ENCODE data around the gene BCL11A.

Gene BCL11A

DNA sequence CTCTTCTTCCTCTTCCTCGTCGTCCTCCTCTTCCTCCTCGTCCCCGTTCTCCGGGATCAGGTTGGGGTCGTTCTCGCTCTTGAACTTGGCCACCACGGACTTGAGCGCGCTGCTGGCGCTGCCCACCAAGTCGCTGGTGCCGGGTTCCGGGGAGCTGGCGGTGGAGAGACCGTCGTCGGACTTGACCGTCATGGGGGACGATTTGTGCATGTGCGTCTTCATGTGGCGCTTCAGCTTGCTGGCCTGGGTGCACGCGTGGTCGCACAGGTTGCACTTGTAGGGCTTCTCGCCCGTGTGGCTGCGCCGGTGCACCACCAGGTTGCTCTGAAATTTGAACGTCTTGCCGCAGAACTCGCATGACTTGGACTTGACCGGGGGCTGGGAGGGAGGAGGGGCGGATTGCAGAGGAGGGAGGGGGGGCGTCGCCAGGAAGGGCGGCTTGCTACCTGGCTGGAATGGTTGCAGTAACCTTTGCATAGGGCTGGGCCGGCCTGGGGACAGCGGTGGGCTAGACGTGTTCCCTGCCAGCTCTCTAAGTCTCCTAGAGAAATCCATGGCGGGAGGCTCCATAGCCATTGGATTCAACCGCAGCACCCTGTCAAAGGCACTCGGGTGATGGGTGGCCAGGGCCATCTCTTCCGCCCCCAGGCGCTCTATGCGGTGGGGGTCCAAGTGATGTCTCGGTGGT is 91.9 kb downstream of the BCL11A start:
- Histone ChIP-seq H3K23ac (ENCODE audit: low read depth, low read length, poor library complexity) (peak overlapping the region; percentile 16), H2BK5ac (ENCODE audit: low read length) (no peak overlapping the region), H2BK12ac (ENCODE audit: low read length) (peak overlapping the region; percentile 88), H3K14ac (ENCODE audit: low read length) (no peak overlapping the region), H3K4me3 (ENCODE audit: low read length in 2 of 2) (no peak overlapping the region), H3K4me2 (ENCODE audit: insufficient read depth, low read length, poor library complexity, severe bottlenecking) (no peak overlapping the region), H2BK15ac (ENCODE audit: low read length) (no peak overlapping the region), H3K4ac (ENCODE audit: low read length) (no peak overlapping the region), H2AFZ (ENCODE audit: low read length) (no peak overlapping the region), H3K36me3 (replicated peaks in 1 of 2; ENCODE audit: control insufficient read depth in 2 of 2, insufficient read depth in 2 of 2, low read length in 2 of 2) (no peaks in the 10 kb centered on the region), H3K9ac (ENCODE audit: low read depth, low read length, poor library complexity) (peak overlapping the region; percentile 21), H3K27me3 (ENCODE audit: control insufficient read depth in 3 of 3, insufficient read depth in 3 of 3, low read depth in 1 of 3, low read length in 3 of 3) (no peaks in the 10 kb centered on the region), H3K18ac (ENCODE audit: low read length) (peak overlapping the region; percentile 38), H4K8ac (ENCODE audit: low read depth, low read length) (no peak overlapping the region), H3K9me3 (replicated peaks in 1 of 2; ENCODE audit: control insufficient read depth in 2 of 2, insufficient read depth in 1 of 2, low read depth in 1 of 2, low read length in 2 of 2) (peaks cover 0 to 4% of the 10 kb centered on the region in 2 donors), H2AK5ac (ENCODE audit: low read depth, low read length) (peak overlapping the region; percentile 94), H3K79me1 (ENCODE audit: low read depth, low read length) (no peaks in the 10 kb centered on the region), H3K27ac (replicated peaks; ENCODE audit: low read length) (no peak overlapping the region), H2BK120ac (ENCODE audit: low read depth, low read length) (no peak overlapping the region), H4K91ac (ENCODE audit: low read depth, low read length, poor library complexity) (peak overlapping the region; percentile 5), H3K4me1 (ENCODE audit: control insufficient read depth in 2 of 2, insufficient read depth in 1 of 2, low read depth in 1 of 2, low read length in 2 of 2) (peaks cover 0 to 5% of the 10 kb centered on the region in 2 donors)
- no CpG with 5 or more reads among the region's 47 CpGs for WGBS, 2 donors (ENCODE audit: extremely low coverage in 2 of 2, insufficient read length in 2 of 2, insufficient replicate concordance in 1 of 2)
- no peak for DNase-seq (ENCODE audit: low spot score)

DNA sequence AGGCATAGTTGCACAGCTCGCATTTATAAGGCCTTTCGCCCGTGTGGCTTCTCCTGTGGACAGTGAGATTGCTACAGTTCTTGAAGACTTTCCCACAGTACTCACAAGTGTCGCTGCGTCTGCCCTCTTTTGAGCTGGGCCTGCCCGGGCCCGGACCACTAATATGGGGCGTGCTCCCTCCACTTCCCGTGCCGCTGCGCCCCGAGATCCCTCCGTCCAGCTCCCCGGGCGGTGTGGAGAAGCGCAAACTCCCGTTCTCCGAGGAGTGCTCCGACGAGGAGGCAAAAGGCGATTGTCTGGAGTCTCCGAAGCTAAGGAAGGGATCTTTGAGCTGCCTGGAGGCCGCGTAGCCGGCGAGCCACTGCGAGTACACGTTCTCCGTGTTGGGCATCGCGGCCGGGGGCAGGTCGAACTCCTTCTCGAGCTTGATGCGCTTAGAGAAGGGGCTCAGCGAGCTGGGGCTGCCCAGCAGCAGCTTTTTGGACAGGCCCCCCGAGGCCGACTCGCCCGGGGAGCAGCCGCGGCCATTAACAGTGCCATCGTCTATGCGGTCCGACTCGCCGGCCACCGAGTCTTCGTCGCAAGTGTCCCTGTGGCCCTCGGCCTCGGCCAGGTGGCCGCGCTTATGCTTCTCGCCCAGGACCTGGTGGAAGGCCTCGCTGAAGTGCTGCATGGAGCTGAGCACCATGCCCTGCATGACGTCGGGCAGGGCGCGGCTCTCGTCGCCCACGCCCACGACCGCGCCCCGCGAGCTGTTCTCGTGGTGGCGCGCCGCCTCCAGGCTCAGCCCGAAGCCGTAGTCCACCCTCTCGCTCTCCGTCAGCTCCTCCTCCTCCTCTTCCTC is 92.7 kb downstream of the BCL11A start:
- no peak overlapping the region for H2BK120ac ChIP-seq (ENCODE audit: low read depth, low read length)
- H3K4me2 ChIP-seq (ENCODE audit: insufficient read depth, low read length, poor library complexity, severe bottlenecking): no peak overlapping the region
- peak overlapping the region; percentile 94 for H2AK5ac ChIP-seq (ENCODE audit: low read depth, low read length)
- peak overlapping the region; percentile 59 for H2BK15ac ChIP-seq (ENCODE audit: low read length)
- no peak for DNase-seq (ENCODE audit: low spot score)
- H3K4ac ChIP-seq (ENCODE audit: low read length): peak overlapping the region; percentile 84
- peak overlapping the region; percentile 5 for H4K91ac ChIP-seq (ENCODE audit: low read depth, low read length, poor library complexity)
- no peak overlapping the region for H2AFZ ChIP-seq (ENCODE audit: low read length)
- H3K4me1 ChIP-seq (ENCODE audit: control insufficient read depth in 2 of 2, insufficient read depth in 1 of 2, low read depth in 1 of 2, low read length in 2 of 2): peaks cover 0 to 3% of the 10 kb centered on the region in 2 donors
- no peak overlapping the region for H3K14ac ChIP-seq (ENCODE audit: low read length)
- H3K9ac ChIP-seq (ENCODE audit: low read depth, low read length, poor library complexity): peak overlapping the region; percentile 60
- H3K9me3 ChIP-seq (replicated peaks in 1 of 2; ENCODE audit: control insufficient read depth in 2 of 2, insufficient read depth in 1 of 2, low read depth in 1 of 2, low read length in 2 of 2): peaks cover 0 to 4% of the 10 kb centered on the region in 2 donors
- WGBS, 2 donors (ENCODE audit: extremely low coverage in 2 of 2, insufficient read length in 2 of 2, insufficient replicate concordance in 1 of 2): no CpG with 5 or more reads among the region's 76 CpGs
- no peaks in the 10 kb centered on the region for H3K79me1 ChIP-seq (ENCODE audit: low read depth, low read length)
- no peak overlapping the region for H3K27ac ChIP-seq (replicated peaks; ENCODE audit: low read length)
- H2BK5ac ChIP-seq (ENCODE audit: low read length): no peak overlapping the region
- peak overlapping the region; percentile 16 for H3K23ac ChIP-seq (ENCODE audit: low read depth, low read length, poor library complexity)
- no peak overlapping the region for H3K4me3 ChIP-seq (ENCODE audit: low read length in 2 of 2)
- H3K27me3 ChIP-seq (ENCODE audit: control insufficient read depth in 3 of 3, insufficient read depth in 3 of 3, low read depth in 1 of 3, low read length in 3 of 3): no peaks in the 10 kb centered on the region
- peak overlapping the region; percentile 88 for H2BK12ac ChIP-seq (ENCODE audit: low read length)
- H4K8ac ChIP-seq (ENCODE audit: low read depth, low read length): no peak overlapping the region
- H3K18ac ChIP-seq (ENCODE audit: low read length): peak overlapping the region; percentile 85
- no peaks in the 10 kb centered on the region for H3K36me3 ChIP-seq (replicated peaks in 1 of 2; ENCODE audit: control insufficient read depth in 2 of 2, insufficient read depth in 2 of 2, low read length in 2 of 2)

DNA sequence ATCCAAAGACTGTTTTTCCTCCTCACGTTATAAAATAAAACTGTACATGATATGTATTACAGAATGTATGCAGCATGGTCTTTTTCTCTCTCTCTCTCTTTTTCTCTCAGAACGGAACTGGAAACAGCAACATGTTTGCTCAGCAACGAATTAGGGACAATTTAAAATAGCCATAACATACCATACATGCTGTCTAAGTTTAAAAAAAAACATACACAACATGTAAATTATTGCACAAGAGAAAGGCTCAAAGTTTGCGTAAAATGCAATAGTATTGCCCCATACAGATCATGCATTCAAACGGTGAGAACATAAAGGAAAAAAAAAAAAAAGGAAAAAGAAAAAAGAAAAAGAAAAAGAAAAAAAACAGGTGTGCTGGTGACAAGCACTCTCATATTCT is 93.6 kb downstream of the BCL11A start:
- no peak overlapping the region for H2AFZ ChIP-seq (ENCODE audit: low read length)
- H3K4me1 ChIP-seq (ENCODE audit: control insufficient read depth in 2 of 2, insufficient read depth in 1 of 2, low read depth in 1 of 2, low read length in 2 of 2): peaks cover 0 to 3% of the 10 kb centered on the region in 2 donors
- H2BK15ac ChIP-seq (ENCODE audit: low read length): no peak overlapping the region
- no peaks in the 10 kb centered on the region for H3K79me1 ChIP-seq (ENCODE audit: low read depth, low read length)
- no peak overlapping the region for H3K18ac ChIP-seq (ENCODE audit: low read length)
- no peak overlapping the region for H2BK120ac ChIP-seq (ENCODE audit: low read depth, low read length)
- H3K4me2 ChIP-seq (ENCODE audit: insufficient read depth, low read length, poor library complexity, severe bottlenecking): no peak overlapping the region
- H4K91ac ChIP-seq (ENCODE audit: low read depth, low read length, poor library complexity): no peak overlapping the region
- no peak for DNase-seq (ENCODE audit: low spot score)
- H3K14ac ChIP-seq (ENCODE audit: low read length): no peak overlapping the region
- H3K23ac ChIP-seq (ENCODE audit: low read depth, low read length, poor library complexity): no peak overlapping the region
- H4K8ac ChIP-seq (ENCODE audit: low read depth, low read length): no peak overlapping the region
- H3K27ac ChIP-seq (replicated peaks; ENCODE audit: low read length): no peak overlapping the region
- no peak overlapping the region for H2AK5ac ChIP-seq (ENCODE audit: low read depth, low read length)
- WGBS, 2 donors (ENCODE audit: extremely low coverage in 2 of 2, insufficient read length in 2 of 2, insufficient replicate concordance in 1 of 2): no CpG with 5 or more reads among the region's 5 CpGs
- H3K9me3 ChIP-seq (replicated peaks in 1 of 2; ENCODE audit: control insufficient read depth in 2 of 2, insufficient read depth in 1 of 2, low read depth in 1 of 2, low read length in 2 of 2): peaks cover 0 to 4% of the 10 kb centered on the region in 2 donors
- no peaks in the 10 kb centered on the region for H3K27me3 ChIP-seq (ENCODE audit: control insufficient read depth in 3 of 3, insufficient read depth in 3 of 3, low read depth in 1 of 3, low read length in 3 of 3)
- H2BK12ac ChIP-seq (ENCODE audit: low read length): no peak overlapping the region
- no peak overlapping the region for H2BK5ac ChIP-seq (ENCODE audit: low read length)
- no peak overlapping the region for H3K4me3 ChIP-seq (ENCODE audit: low read length in 2 of 2)
- no peak overlapping the region for H3K4ac ChIP-seq (ENCODE audit: low read length)
- H3K36me3 ChIP-seq (replicated peaks in 1 of 2; ENCODE audit: control insufficient read depth in 2 of 2, insufficient read depth in 2 of 2, low read length in 2 of 2): no peaks in the 10 kb centered on the region
- H3K9ac ChIP-seq (ENCODE audit: low read depth, low read length, poor library complexity): no peak overlapping the region

DNA sequence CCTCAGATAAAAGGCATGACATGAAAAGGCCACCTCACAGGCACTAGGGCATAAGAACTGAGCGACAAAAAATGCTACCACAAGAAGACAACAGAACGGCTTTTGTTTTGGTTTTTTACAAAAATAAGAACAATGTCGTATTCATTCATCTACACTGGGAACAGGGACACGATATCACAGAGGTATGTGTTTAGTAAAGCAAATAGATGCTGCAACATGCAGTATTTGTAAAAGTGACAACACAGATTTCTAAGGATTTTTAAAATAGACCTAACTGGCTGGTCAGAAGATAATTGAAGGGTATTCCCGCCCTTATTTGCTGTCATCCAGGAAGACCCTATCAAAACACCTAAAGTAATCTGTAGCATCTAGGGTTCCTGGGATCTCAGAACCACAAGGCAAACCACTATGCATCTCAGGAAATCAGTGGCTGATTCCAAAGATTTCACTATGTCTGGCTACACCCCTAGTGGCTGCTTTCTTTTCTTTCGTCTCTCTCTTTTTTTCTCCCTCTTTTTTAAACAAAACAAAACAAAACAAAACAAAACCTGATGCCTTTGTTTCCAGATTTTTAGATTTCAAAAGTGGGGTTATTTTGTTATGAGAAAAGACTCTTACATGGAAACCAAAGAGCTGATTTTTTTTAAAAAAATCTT is 97.2 kb downstream of the BCL11A start:
- H3K9me3 ChIP-seq (replicated peaks in 1 of 2; ENCODE audit: control insufficient read depth in 2 of 2, insufficient read depth in 1 of 2, low read depth in 1 of 2, low read length in 2 of 2): peaks cover 0 to under 1% of the 10 kb centered on the region in 2 donors
- no peak overlapping the region for H2AK5ac ChIP-seq (ENCODE audit: low read depth, low read length)
- H3K27me3 ChIP-seq (ENCODE audit: control insufficient read depth in 3 of 3, insufficient read depth in 3 of 3, low read depth in 1 of 3, low read length in 3 of 3): no peaks in the 10 kb centered on the region
- no peak overlapping the region for H2AFZ ChIP-seq (ENCODE audit: low read length)
- H3K4me2 ChIP-seq (ENCODE audit: insufficient read depth, low read length, poor library complexity, severe bottlenecking): no peak overlapping the region
- H3K27ac ChIP-seq (replicated peaks; ENCODE audit: low read length): no peak overlapping the region
- H2BK120ac ChIP-seq (ENCODE audit: low read depth, low read length): no peak overlapping the region
- no peak overlapping the region for H4K8ac ChIP-seq (ENCODE audit: low read depth, low read length)
- WGBS, 2 donors (ENCODE audit: extremely low coverage in 2 of 2, insufficient read length in 2 of 2, insufficient replicate concordance in 1 of 2): 100% methylated on average over 1 of the region's 6 CpGs; no CpG with 5 or more reads in 1 of the 2 donors
- H3K9ac ChIP-seq (ENCODE audit: low read depth, low read length, poor library complexity): no peak overlapping the region
- no peak overlapping the region for H2BK12ac ChIP-seq (ENCODE audit: low read length)
- H3K4ac ChIP-seq (ENCODE audit: low read length): no peak overlapping the region
- no peaks in the 10 kb centered on the region for H3K79me1 ChIP-seq (ENCODE audit: low read depth, low read length)
- no peak overlapping the region for H4K91ac ChIP-seq (ENCODE audit: low read depth, low read length, poor library complexity)
- no peak overlapping the region for H3K4me3 ChIP-seq (ENCODE audit: low read length in 2 of 2)
- H2BK5ac ChIP-seq (ENCODE audit: low read length): no peak overlapping the region
- no peak overlapping the region for H3K23ac ChIP-seq (ENCODE audit: low read depth, low read length, poor library complexity)
- H3K4me1 ChIP-seq (ENCODE audit: control insufficient read depth in 2 of 2, insufficient read depth in 1 of 2, low read depth in 1 of 2, low read length in 2 of 2): peaks cover 4 to 12% of the 10 kb centered on the region in 2 donors
- H3K36me3 ChIP-seq (replicated peaks in 1 of 2; ENCODE audit: control insufficient read depth in 2 of 2, insufficient read depth in 2 of 2, low read length in 2 of 2): no peaks in the 10 kb centered on the region
- H3K18ac ChIP-seq (ENCODE audit: low read length): no peak overlapping the region
- no peak for DNase-seq (ENCODE audit: low spot score)
- no peak overlapping the region for H3K14ac ChIP-seq (ENCODE audit: low read length)
- H2BK15ac ChIP-seq (ENCODE audit: low read length): no peak overlapping the region
